Naive thymus-derived CD8-positive, alpha-beta T cell (primary cell): ENCODE results near the gene VPS9D1. TPM values are rescaled to one million over a fixed set of nuclear protein-coding genes. Genes with fewer than 3 reads are reported as not detected.
"Not testable (repeated sequence)": the region's sequence is repeated elsewhere in the genome, so short reads cannot be mapped to it uniquely, and the experiment has no call there.

ENCODE experiments used
- ATAC-seq, 2 donors: fragments of 150-1000 bp; cut with Tn5 transposase in 1 of 2; sonication (Bioruptor Pico), chemical (Tn5 transposase) in 1 of 2; 1 replicate in 1 of 2; 2 replicates in 1 of 2; pipeline ENCODE4 v1.10.0; 2021; ENCODE audit warnings: mild to moderate bottlenecking in 2 of 2, moderate library complexity in 2 of 2
- POLR2A ChIA-PET: fragments of 350-600 bp; sonication (Branson Sonifier 250); formaldehyde crosslinking; loops from one replicate; lab custom pipeline; 2021; ENCODE audit warnings: antibody characterized with exemption; lab: Charles Lee
- DNase-seq, 10 donors: peaks; one replicate each; pipeline versions ENCODE4 v3.0.0 to v3.0.0-alpha.2; 2020 to 2022
- H3K27ac Mint-ChIP-seq, 10 donors: one replicate each; pipeline ENCODE4 v1.8.0; 2020 to 2022; ENCODE audit warnings: mild to moderate bottlenecking in 10 of 10, mixed read lengths in 10 of 10, moderate library complexity in 4 of 10, inconsistent platforms in 1 of 10
- H3K27me3 Mint-ChIP-seq, 5 donors: one replicate each; pipeline ENCODE4 v1.8.0; 2021 to 2022; ENCODE audit warnings: mixed read lengths in 5 of 5
- H3K36me3 Mint-ChIP-seq, 3 donors: one replicate each; pipeline ENCODE4 v1.8.0; 2020 to 2022; ENCODE audit warnings: mixed read lengths in 3 of 3, mild to moderate bottlenecking in 2 of 3, inconsistent platforms in 1 of 3
- H3K4me1 Mint-ChIP-seq, 4 donors: one replicate each; pipeline ENCODE4 v1.8.0; 2021 to 2022; ENCODE audit warnings: mixed read lengths in 4 of 4
- H3K4me3 Mint-ChIP-seq, 10 donors: one replicate each; pipeline ENCODE4 v1.8.0; 2020 to 2022; ENCODE audit warnings: mild to moderate bottlenecking in 10 of 10, mixed read lengths in 10 of 10, moderate library complexity in 6 of 10, inconsistent platforms in 1 of 10
- H3K9me3 Mint-ChIP-seq, 9 donors: one replicate each; pipeline ENCODE4 v1.8.0; 2020 to 2022; ENCODE audit warnings: mixed read lengths in 9 of 9, mild to moderate bottlenecking in 3 of 9, inconsistent platforms in 1 of 9, moderate library complexity in 1 of 9
- polyA plus RNA-seq, 3 donors: library from polyadenylated mRNA; unstranded; fragments of 300-500 nt; fragmentation: Illumina TruSeq; gene quantifications; one replicate each; pipeline ENCODE4 v1.2.3, GENCODE V29; 2021
- total RNA-seq, 8 experiments: library from RNA in 2 of 8; stranded (reverse) in 2 of 8; gene quantifications; one replicate each; pipeline ENCODE4 v1.2.3 and lab custom pipeline; 2021 to 2026

Gene VPS9D1
- total and polyA plus RNA-seq, 5 experiments from 2014 or later: 0.53 to 17.0 (median 1.3) TPM

GRCh38 chr16:89667633-89668032 lies 53.1 kb downstream of the VPS9D1 start:
- Mint-ChIP-seq H3K9me3 (peaks cover 0 to 1% (median 0%) of the 10 kb centered on the region in 9 donors), H3K27ac (no peak overlapping the region), H3K27me3 (no peaks in the 10 kb centered on the region), H3K4me3 (peak overlapping the region in 2 of 10 donors; percentile 51 to 62), H3K36me3 (peaks cover 0 to 5% (median 2%) of the 10 kb centered on the region in 3 donors), H3K4me1 (peaks cover 0 to 12% (median 5%) of the 10 kb centered on the region in 4 donors)
- POLR2A ChIA-PET: interaction anchor here (0.6 kb wide), 1 partner anchor 14 kb away, joined by 4 read pairs; no protein-coding TSS in a partner anchor
- DNase-seq (no peak), ATAC-seq (no peak)

DNA sequence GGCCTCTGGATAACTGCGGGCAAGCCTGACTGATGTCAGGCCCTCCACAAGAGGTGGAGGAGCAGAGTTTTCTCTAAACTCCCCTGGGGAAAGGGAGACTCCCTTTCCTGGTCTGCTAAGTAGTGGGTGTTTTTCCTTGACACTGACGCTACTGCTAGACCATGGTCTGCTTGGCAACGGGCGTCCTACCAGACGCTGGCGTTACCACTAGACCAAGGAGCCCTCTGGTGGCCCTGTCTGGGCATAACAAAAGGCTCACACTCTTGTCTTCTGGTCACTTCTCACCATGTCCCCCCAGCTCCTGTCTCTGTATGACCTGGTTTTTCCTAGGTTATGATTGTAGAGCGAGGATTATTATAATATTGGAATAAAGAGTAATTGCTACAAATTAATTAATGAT lies 53.7 kb downstream of the VPS9D1 start:
- not testable (repeated sequence) for H3K27me3 Mint-ChIP-seq, H3K9me3 Mint-ChIP-seq, DNase-seq, H3K4me3 Mint-ChIP-seq, H3K27ac Mint-ChIP-seq, H3K36me3 Mint-ChIP-seq, ATAC-seq
- POLR2A ChIA-PET: interaction anchor here (0.6 kb wide), 1 partner anchor 14 kb away, joined by 4 read pairs; no protein-coding TSS in a partner anchor
- peaks cover 0 to 12% (median 5%) of the 10 kb centered on the region in 4 donors for H3K4me1 Mint-ChIP-seq

- H3K9me3 Mint-ChIP-seq: not testable (repeated sequence)
Observed at GRCh38 chr16:89664238-89664637, 56.5 kb downstream of the VPS9D1 start.

DNA sequence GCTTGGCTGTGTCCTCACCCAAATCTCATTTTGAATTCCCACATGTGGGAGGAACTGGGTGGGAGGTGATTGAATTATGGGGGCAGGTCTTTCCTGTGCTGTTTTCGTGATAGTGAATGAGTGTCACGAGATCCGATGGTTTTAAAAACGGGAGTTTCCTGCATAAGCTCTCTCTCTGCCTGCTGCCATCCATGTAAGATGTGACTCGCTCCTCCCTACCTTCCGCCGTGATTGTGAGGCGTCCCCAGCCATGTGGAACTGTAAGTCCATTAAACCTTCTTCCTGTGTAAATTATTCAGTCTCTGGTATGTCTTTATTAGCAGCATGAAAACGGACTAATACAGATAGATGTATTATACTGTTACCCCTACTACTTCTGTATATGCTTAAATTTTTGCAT lies 59.5 kb downstream of the VPS9D1 start:
- POLR2A ChIA-PET: no interaction called here
- H3K27ac Mint-ChIP-seq: peak overlapping the region in 1 of 10 donors; percentile 30
- peak overlapping the region in 1 of 10 donors; percentile 16 for H3K4me3 Mint-ChIP-seq

More at GRCh38 chr16:89664238-89664637, 56.5 kb downstream of the VPS9D1 start:
- ATAC-seq, H3K4me3 Mint-ChIP-seq, POLR2A ChIA-PET, DNase-seq, H3K27me3 Mint-ChIP-seq, H3K27ac Mint-ChIP-seq: not testable (repeated sequence)
- Mint-ChIP-seq H3K36me3 (peaks cover 0 to 14% (median 2%) of the 10 kb centered on the region in 3 donors), H3K4me1 (peaks cover 2 to 18% (median 8%) of the 10 kb centered on the region in 4 donors)

GRCh38 chr16:89660146-89660545 lies 60.6 kb downstream of the VPS9D1 start:
- H3K4me3 Mint-ChIP-seq: peak overlapping the region in 3 of 10 donors; percentile 14 to 38 (median 24)
- POLR2A ChIA-PET: no interaction called here
- DNase-seq: no peak
- H3K27me3 Mint-ChIP-seq: no peaks in the 10 kb centered on the region
- peaks cover 0 to 22% (median 2%) of the 10 kb centered on the region in 3 donors for H3K36me3 Mint-ChIP-seq
- no peak for ATAC-seq
- peak overlapping the region in 1 of 10 donors; percentile 20 for H3K27ac Mint-ChIP-seq
- peaks cover 9 to 31% (median 25%) of the 10 kb centered on the region in 4 donors for H3K4me1 Mint-ChIP-seq
- H3K9me3 Mint-ChIP-seq: no peaks in the 10 kb centered on the region

More for the DNA sequence above, 59.5 kb downstream of the VPS9D1 start:
- no peaks in the 10 kb centered on the region for H3K27me3 Mint-ChIP-seq
- ATAC-seq (no peak), DNase-seq (no peak)
- peaks cover 0 to 15% (median 2%) of the 10 kb centered on the region in 3 donors for H3K36me3 Mint-ChIP-seq
- no peaks in the 10 kb centered on the region for H3K9me3 Mint-ChIP-seq
- peaks cover 7 to 25% (median 18%) of the 10 kb centered on the region in 4 donors for H3K4me1 Mint-ChIP-seq

DNA sequence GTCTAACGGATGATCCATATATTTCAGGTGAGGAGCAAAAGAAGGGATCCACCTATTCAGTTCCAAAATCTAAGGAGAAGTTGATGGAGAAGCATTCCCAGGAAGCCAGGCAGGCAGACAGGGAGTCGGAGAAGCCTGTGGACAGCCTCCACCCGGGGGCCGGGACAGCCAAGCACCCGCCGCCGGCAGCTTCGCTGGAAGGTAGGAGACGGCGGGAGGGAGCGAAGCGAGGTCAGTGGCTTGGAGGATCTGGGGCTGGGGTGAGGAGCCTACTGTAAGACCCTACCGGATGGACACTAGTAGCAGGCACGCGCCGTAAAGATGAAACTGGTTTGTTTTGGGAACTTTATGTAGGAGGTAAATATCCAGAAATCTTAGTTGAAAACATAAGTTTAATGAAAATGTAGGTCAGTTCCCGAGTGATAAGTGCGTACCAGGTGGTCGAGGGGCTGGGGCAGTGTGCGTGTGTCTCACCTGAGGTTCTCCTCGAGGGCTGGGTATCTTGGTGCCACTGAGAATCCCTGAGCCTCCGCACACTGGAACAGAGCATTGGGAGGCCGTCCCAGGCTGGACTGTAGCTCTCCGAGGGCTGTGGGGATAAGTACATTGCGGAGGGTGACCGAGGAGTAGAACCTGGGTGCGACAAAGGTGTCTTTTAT lies 62.3 kb downstream of the VPS9D1 start:
- peak overlapping the region; percentile 79 to 88 (median 86) for H3K4me3 Mint-ChIP-seq

GRCh38 chr16:89657442-89658220 lies 63.1 kb downstream of the VPS9D1 start, which contains the start of the genes CHMP1A and SPATA33:
Gene CHMP1A, minus strand, starts transcription at chr16:89657708. Its CDS starts 120 bp downstream, at chr16:89657588.
Gene SPATA33, plus strand, starts transcription at chr16:89657836. Its CDS starts 76 bp downstream, at chr16:89657912.
- POLR2A ChIA-PET: interaction anchor here (0.7 to 2.6 kb wide), 6 partner anchors 29 to 215 kb away, joined by 3 to 12 read pairs (median 4); partner anchors contain the start of genes CDK10, SPATA2L and TCF25
- H3K9me3 Mint-ChIP-seq: no peaks in the 10 kb centered on the region
- H3K4me3 Mint-ChIP-seq: peak within 1 kb of the TSS; percentile 79 to 88 (median 86)
- no peaks in the 10 kb centered on the region for H3K27me3 Mint-ChIP-seq
- H3K27ac Mint-ChIP-seq: peak within 1 kb of the TSS; percentile 68 to 91 (median 86)
- ATAC-seq: peak; percentile 91
- H3K4me1 Mint-ChIP-seq: peaks cover 11 to 44% (median 31%) of the 10 kb centered on the region in 4 donors
- peak; percentile 88 to 98 (median 94) for DNase-seq
- peaks cover 0 to 23% (median 0%) of the 10 kb centered on the region in 3 donors for H3K36me3 Mint-ChIP-seq

More for the DNA sequence above, 62.3 kb downstream of the VPS9D1 start:
- peak overlapping the region; percentile 63 to 91 (median 84) for H3K27ac Mint-ChIP-seq
- H3K9me3 Mint-ChIP-seq: no peaks in the 10 kb centered on the region
- H3K27me3 Mint-ChIP-seq: no peaks in the 10 kb centered on the region
- POLR2A ChIA-PET: interaction anchor here (0.6 to 2.6 kb wide), 3 partner anchors 28 to 267 kb away, joined by 4 to 12 read pairs (median 12); partner anchors contain the start of genes CDK10 and SPATA2L
- peaks cover 11 to 43% (median 30%) of the 10 kb centered on the region in 4 donors for H3K4me1 Mint-ChIP-seq
- no peak for DNase-seq
- H3K36me3 Mint-ChIP-seq: peaks cover 0 to 21% (median 0%) of the 10 kb centered on the region in 3 donors
- ATAC-seq: no peak

Other genes starting within 250 kb of the VPS9D1 start
- gene ANKRD11, start 230.3 kb downstream of the VPS9D1 start, total RNA-seq: 100 to 1,000 TPM; 326 to 328 TPM
- 10 to 100 TPM in 2 of 3 donors, 1 to 10 TPM in 1; 8.9 to 61.1 (median 13.9) TPM for gene ANKRD11, start 230.3 kb downstream of the VPS9D1 start, polyA plus RNA-seq
- 100 to 1,000 TPM; 164 to 169 TPM for gene SPG7, start 212.5 kb downstream of the VPS9D1 start, total RNA-seq
- gene SPG7, start 212.5 kb downstream of the VPS9D1 start, polyA plus RNA-seq: 10 to 100 TPM; 44.8 to 58.2 (median 44.9) TPM
- gene RPL13, start 160.2 kb downstream of the VPS9D1 start, total RNA-seq: 1,000 to 10,000 TPM; 5,034 to 5,103 TPM
- gene RPL13, start 160.2 kb downstream of the VPS9D1 start, polyA plus RNA-seq: 1,000 to 10,000 TPM; 5,034 to 7,902 (median 7,525) TPM
- gene CPNE7, start 145.1 kb downstream of the VPS9D1 start, total RNA-seq: under 1 TPM in 1 of 2 experiments, not detected in 1; 0.23 TPM
- under 1 TPM in 1 of 3 donors, not detected in 2; 0.53 TPM for gene CPNE7, start 145.1 kb downstream of the VPS9D1 start, polyA plus RNA-seq
- gene DPEP1, start 107.3 kb downstream of the VPS9D1 start, total RNA-seq: not detected
- not detected for gene DPEP1, start 107.3 kb downstream of the VPS9D1 start, polyA plus RNA-seq
- 10 to 100 TPM; 75.3 to 75.4 TPM for gene CHMP1A, start 63.2 kb downstream of the VPS9D1 start, total RNA-seq
- 10 to 100 TPM; 48.9 to 58.3 (median 52.7) TPM for gene CHMP1A, start 63.2 kb downstream of the VPS9D1 start, polyA plus RNA-seq
- 1 to 10 TPM; 6.2 to 7.7 TPM for gene SPATA33, start 63.1 kb downstream of the VPS9D1 start, total RNA-seq
- 1 to 10 TPM; 1.7 to 3.0 (median 2.3) TPM for gene SPATA33, start 63.1 kb downstream of the VPS9D1 start, polyA plus RNA-seq
- gene CDK10, start 34.2 kb downstream of the VPS9D1 start, total RNA-seq: 100 to 1,000 TPM; 129 to 135 TPM
- gene CDK10, start 34.2 kb downstream of the VPS9D1 start, polyA plus RNA-seq: 10 to 100 TPM; 25.4 to 63.3 (median 27.3) TPM
- gene SPATA2L, start 19.2 kb downstream of the VPS9D1 start, total RNA-seq: 1 to 10 TPM; 6.9 to 8.1 TPM
- 1 to 10 TPM; 3.5 to 6.4 (median 5.4) TPM for gene SPATA2L, start 19.2 kb downstream of the VPS9D1 start, polyA plus RNA-seq
- 100 to 1,000 TPM; 168 to 171 TPM for gene ZNF276, start 639 bp upstream of the VPS9D1 start, total RNA-seq
- gene ZNF276, start 639 bp upstream of the VPS9D1 start, polyA plus RNA-seq: 10 to 100 TPM; 15.0 to 56.0 (median 19.6) TPM
- 1 to 10 TPM; 3.7 to 6.1 TPM for gene FANCA, start 95.7 kb upstream of the VPS9D1 start, total RNA-seq
- gene FANCA, start 95.7 kb upstream of the VPS9D1 start, polyA plus RNA-seq: 1 to 10 TPM in 2 of 3 donors, under 1 TPM in 1; 0.98 to 7.4 (median 1.5) TPM
- 1 to 10 TPM; 1.0 to 2.3 TPM for gene SPIRE2, start 107.6 kb upstream of the VPS9D1 start, total RNA-seq
- gene SPIRE2, start 107.6 kb upstream of the VPS9D1 start, polyA plus RNA-seq: under 1 TPM in 1 of 3 donors, not detected in 2; 0.16 TPM
- 100 to 1,000 TPM; 260 to 294 TPM for gene TCF25, start 152.7 kb upstream of the VPS9D1 start, total RNA-seq
- 100 to 1,000 TPM in 1 of 3 donors, 10 to 100 TPM in 2; 86.8 to 107 (median 95.4) TPM for gene TCF25, start 152.7 kb upstream of the VPS9D1 start, polyA plus RNA-seq
- 10 to 100 TPM; 10.2 to 10.3 TPM for gene MC1R, start 198.0 kb upstream of the VPS9D1 start, total RNA-seq
- gene MC1R, start 198.0 kb upstream of the VPS9D1 start, polyA plus RNA-seq: under 1 TPM in 1 of 3 donors, not detected in 2; 0.63 TPM
- gene TUBB3, start 202.4 kb upstream of the VPS9D1 start, total RNA-seq: under 1 TPM in 1 of 2 experiments, not detected in 1; 0.31 TPM
- gene TUBB3, start 202.4 kb upstream of the VPS9D1 start, polyA plus RNA-seq: not detected
- gene DEF8, start 227.9 kb upstream of the VPS9D1 start, total RNA-seq: 10 to 100 TPM; 44.3 to 48.1 TPM
- gene DEF8, start 227.9 kb upstream of the VPS9D1 start, polyA plus RNA-seq: 10 to 100 TPM; 21.5 to 26.3 (median 25.8) TPM